NCI-H2196 (cell line): ENCODE data around the gene PCYOX1L.

Experiments
- DNase-seq: peaks from one replicate; lab custom pipeline; 2025; ENCODE audit not compliant: unreplicated experiment; lab: John Stamatoyannopoulos, UW

Gene PCYOX1L

GRCh38 chr5:149405550-149406202, 47.8 kb downstream of the PCYOX1L start:
- no peak for DNase-seq

- no peak for DNase-seq
These were observed 48.5 kb downstream of the PCYOX1L start for GRCh38 chr5:149406203-149406978.

GRCh38 chr5:149406979-149407306, 49.1 kb downstream of the PCYOX1L start:
- no peak for DNase-seq

GRCh38 chr5:149407323-149408251, 49.7 kb downstream of the PCYOX1L start:
- DNase-seq = no peak

- DNase-seq = no peak
These were observed 50.6 kb downstream of the PCYOX1L start for GRCh38 chr5:149408252-149409099.

GRCh38 chr5:149409268-149409948, 51.6 kb downstream of the PCYOX1L start:
- DNase-seq = no peak

- no peak for DNase-seq
These were observed 52.2 kb downstream of the PCYOX1L start for GRCh38 chr5:149410071-149410470.

GRCh38 chr5:149410721-149411432, 53.0 kb downstream of the PCYOX1L start:
- no peak for DNase-seq

GRCh38 chr5:149411738-149412519, 54.1 kb downstream of the PCYOX1L start:
- no peak for DNase-seq

- no peak for DNase-seq
These were observed 55.1 kb downstream of the PCYOX1L start for GRCh38 chr5:149412783-149413476.

GRCh38 chr5:149413477-149414210, 55.8 kb downstream of the PCYOX1L start:
- DNase-seq = no peak

GRCh38 chr5:149414405-149415065, 56.7 kb downstream of the PCYOX1L start:
- no peak for DNase-seq

GRCh38 chr5:149415066-149415967, 57.5 kb downstream of the PCYOX1L start:
- DNase-seq = no peak

GRCh38 chr5:149416987-149417710, 59.3 kb downstream of the PCYOX1L start:
- no peak for DNase-seq

- no peak for DNase-seq
These were observed 60.0 kb downstream of the PCYOX1L start for GRCh38 chr5:149417711-149418368.
